Stimulated activated CD8-positive, alpha-beta memory T cell treated with anti-CD3 and anti-CD28 coated beads, Interleukin-2, amount 100 ng/mL, for 48 hours (primary cell): ENCODE results near the gene GNB1L.

Experiments used
- DNase-seq, 2 donors: peaks; one replicate each; pipeline ENCODE4 v3.0.0-alpha.2; 2020; ENCODE audit warnings: low read depth in 2 of 2

GNB1L gene

DNA sequence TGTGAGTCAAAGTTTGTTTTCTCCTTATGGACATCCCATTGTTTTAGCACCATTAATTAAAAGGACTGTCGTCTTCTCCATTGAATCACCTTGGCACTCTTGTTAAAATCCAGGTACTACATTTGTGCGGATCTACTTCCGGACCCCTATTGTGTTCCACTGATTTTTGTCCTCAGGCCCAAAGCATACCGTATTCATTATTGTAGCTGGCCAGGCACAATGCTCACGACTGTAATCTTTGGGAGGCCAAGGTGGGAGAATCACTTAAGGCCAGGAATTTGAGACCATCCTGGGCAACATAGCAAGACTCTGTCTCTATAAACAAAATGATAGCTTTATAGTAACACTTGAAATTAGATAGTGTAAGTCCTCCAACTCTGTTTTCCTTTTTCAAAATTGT is 8.9 kb upstream of the GNB1L start:
- DNase-seq = no peak

DNA sequence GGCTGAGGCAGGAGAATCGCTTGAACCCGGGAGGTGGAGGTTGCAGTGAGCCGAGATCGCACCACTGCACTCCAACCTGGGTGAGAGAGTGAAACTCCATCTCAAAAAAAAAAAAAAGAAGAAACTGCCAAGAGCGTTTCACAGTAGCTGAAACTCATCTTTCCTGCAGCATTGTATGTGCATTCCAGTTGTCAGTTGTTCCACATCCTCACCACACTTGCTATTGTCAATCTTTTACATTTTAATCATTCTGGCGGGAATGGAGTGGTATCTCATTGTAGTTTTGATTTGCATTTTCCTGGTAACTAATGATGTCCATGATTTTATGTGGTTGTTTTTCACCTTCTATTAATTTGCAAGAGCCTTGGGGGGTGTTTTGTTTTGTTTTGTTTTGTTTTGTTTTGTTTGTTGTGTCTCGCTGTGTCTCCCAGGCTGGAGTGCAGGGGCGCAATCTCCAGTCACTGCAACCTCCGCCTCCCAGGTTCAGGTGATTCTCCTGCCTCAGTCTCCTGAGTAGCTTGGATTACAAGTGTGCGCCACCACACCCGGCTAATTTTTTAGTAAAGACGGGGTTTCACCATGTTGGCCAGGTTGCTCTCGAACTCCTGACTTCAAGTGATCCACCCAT is 8.1 kb upstream of the GNB1L start:
- DNase-seq = no peak

DNA sequence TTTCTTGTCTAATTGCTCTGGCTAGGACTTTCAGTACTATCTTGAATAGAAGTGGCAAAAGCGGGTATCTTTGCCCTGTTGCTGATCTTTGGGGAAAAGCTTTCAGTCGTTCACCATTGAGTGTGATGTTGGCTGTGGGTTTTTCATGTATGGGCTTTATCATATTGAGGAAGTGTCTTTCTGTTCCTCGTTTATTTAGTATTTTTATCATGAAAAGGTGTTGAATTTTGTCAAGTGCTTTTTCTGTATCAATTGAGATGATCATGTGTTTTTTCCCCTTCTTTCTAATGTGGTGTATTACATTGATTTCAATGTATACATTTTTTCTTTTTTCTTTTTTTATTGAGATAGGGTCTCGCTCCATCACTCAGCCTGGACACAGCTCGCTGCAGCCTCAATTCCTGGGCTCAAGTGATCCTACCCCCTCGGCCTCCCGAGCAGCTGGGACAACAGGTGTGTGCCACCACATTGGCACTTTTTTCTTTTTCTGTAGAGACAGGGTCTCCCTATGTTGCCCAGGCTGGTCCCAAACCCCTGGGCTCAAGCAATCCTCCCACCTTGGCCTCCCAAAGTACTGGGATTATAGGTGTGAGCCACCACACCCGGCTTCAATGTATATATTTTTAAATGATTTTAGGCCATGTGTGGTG is 5.3 kb upstream of the GNB1L start:
- DNase-seq = no peak

DNA sequence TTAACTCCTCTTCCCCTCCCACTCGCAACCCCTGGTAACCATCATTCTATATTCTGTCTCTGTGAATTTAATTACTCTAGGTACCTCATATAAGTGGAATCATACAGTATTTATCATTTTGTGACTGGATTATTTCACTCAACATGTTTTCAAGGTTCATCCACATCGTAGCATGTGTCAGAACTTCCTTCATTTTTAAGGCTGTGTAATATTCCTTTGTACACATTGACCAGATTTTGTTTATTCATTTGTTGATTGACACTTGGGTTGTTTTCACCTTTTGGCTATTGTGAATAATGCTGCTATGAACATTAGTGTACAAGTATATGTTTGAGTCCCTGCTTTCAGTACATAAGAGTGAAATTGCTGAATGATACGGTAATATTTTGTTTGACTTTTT is 2.7 kb upstream of the GNB1L start:
- no peak for DNase-seq

DNA sequence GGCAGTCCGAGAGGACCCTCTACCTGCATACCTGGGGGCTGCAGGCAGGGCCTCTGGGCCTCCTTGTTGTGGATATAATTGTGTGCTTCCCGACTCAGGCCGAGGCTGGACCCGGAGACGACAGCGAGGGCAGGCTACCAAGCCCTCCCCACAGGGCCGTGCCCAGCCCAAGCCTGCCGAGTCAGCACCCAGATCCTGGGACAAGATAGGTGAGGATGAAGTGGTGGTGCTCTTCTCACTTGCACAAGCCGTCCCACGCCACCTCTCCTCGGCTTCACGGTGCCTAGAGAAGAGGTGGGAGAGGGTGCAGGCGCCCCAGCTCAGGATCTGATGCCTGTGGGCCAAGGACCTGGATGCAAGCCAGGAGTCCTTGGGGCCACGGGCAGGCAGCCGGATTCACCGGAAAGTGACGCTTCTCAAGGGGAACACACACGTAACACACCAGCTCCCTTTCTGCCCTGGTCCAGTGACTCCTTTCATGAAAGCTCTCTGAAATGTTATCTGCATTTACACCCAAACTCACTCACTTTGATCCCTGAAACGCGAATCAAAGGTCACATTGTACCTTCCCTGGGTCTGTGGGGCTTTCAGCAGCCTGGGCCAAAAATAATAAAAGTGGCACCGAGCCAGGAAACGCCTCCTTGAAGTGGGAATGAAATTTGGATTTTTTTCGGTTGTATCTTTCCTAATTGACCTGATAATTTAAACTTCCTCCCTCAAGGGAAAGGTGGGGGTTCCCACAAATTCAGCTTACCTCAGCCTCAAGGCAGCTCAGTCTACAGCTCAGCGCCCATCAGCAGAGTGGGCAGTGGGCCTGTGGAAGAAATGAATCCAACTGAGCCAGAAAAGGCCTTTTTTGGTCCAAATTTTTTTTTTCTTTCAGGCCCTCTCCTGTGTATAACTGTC is 1.1 kb upstream of the GNB1L start:
- DNase-seq = peak; percentile 38 to 57

DNA sequence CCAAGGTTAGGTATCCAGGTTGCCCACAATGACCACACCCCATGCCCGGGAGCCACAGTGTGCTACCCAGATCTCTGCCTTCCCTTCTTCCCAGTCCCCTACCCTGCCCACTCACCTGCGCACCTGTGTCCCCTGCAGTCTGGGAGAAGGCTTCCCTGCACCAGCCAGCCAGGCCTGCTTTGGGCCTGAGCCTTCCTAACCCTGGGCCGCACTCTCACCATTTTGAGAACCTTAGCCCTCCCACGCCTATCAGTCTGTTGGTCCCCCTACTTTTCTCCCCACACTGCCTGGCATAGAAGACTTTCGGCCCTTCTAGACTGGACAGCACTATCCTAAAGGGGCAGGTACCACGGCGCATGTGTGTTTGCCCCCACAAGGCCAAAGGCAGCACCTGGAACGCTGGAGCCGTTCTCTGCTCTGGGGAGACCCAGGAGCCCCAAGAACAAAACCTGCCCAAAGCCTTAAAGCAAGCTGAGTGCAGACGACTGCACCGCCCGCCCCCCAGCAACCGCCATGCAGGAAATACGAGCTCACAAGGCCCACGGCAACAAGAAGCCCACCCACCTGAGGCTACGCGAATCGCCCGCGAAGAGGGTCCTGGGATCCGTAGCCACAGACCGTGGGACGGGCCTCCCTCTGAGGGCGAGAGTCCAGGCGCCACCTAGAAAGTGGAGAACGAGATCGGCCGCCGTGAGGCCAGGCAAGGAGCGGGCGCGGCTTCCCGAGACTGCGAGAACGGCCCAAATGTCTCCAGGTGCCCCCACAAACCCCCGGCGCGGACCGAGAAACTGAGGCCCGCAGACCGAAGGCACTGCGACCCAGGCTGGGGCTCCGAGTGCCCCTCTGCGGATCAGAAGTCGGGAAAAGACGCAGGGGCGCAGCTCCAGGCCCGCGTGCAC is 546 bp downstream of the GNB1L start:
- no peak for DNase-seq

DNA sequence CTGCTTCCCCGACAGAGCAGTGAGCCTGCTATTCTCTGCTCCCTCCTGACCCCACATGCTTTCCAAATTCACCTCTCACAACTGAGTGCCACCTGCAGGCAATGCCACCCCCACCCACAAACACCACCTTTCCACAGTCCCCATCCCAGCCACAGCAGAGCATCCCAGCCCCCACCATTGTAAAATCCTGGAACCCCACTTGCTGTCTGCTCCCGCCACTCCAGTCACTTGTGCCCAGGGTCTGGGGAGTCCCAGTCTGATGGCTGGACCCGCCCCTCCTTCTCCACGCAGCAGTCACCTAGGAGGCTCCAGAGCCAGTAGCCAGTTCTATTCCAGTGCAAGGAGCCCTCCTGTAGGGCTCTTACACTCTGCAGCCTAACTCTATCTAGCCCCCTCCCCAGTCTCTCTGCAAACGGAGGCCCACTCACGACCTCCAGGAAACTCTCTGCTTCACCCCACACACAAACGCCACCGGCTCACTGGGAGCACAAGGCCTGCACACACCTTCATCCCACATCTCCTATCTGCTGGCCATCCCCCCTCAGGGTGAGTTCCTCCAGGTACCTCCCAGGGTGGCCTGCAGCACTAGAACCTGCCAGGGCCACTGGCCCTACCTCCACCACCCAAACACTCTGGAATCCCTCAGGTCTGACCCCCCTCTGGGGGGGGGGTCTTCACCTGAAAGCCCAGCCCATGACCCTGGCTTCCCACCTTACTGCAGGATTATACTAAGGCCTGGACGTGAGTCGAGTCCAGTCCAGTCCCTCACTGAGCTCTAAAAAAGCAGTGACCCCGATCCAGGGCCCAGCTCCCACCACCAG is 1.4 kb downstream of the GNB1L start:
- DNase-seq = no peak

DNA sequence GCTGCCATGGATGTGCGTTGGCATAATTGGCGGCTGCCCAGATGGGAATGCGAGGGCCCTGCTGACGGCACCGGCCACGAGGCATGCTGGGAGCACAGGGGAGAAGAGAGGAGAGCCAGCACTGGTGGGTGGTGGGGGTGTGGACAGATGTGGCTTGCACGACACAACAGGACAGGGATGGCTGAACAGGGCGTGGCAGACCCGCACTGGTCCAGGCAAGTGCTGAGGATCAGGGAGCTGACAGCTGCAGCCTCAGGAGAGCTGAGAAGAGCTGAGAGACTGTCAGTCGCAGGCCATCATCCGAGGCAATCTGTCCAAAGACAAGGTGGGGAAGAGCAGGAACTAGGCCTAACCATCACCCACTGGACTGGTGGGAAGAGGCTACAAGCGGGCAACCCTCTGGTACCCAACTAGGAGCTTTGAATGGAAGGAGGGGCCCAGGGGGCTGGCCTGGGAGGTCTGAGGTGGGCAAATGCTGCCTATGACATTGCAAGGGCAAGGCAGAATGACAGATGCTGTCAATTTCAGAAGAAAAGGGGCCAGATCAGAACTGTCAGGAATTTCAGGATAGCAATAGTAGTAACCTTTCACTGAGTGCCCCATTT is 2.4 kb downstream of the GNB1L start:
- DNase-seq = no peak

DNA sequence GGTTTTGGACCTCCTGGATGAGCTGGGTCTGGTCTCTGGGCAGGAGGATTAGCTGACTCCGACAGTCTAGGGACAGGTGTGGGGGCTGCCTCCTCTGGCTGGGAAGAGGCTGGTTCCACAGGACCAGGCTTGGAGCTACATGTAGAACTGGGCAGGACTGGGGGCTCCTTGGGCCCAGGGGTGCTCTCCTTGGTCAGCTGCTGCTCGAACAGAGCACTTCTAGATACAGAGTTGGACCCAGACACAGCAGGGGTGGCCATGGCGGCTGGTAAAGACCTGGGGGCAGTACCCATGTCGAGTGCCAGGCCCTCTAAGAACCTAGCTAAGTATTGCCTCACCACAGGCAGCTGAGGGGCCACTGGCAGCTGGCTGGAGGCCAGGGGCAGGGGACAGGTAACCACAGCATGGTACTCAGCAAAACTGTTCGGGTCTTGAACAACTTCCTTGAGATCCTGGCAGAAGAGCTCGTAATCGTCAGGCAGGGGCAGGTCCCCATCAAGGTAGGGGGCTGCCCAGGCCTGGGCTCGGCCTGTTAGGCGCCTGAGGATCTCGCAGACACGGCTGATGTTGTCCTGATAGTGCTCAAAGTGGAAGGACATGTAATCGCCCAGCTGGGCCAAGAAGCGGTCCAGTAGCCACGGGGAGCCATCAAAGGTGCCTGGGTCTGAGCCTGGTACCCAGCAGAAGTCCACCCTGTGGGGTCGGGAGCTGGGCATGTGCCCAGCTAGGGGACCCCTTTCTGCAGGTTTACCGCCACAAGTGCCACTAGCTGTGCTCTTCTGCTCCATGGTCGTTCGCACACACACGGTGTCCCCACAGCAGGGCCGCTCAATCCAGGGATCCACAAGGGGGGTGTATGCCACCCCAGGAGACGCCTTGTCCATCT is 3.1 kb downstream of the GNB1L start:
- DNase-seq = no peak

DNA sequence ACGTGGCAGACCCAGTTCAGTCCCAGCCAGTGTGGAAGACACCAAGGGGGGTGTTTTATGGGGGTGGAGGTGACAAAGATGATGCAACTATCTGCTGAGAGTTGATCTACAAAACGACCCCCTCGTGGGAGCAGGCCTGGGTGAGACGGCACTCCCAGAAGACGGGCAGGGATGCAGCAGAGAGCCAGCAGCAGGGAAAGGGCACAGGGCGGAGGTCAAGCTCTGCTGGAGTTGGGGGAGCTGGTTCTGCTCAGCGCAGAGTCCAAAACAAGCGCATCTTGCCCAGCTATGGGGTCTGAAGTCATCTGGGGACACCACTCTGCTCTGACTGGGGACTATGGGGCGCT is 3.9 kb downstream of the GNB1L start:
- DNase-seq = no peak

DNA sequence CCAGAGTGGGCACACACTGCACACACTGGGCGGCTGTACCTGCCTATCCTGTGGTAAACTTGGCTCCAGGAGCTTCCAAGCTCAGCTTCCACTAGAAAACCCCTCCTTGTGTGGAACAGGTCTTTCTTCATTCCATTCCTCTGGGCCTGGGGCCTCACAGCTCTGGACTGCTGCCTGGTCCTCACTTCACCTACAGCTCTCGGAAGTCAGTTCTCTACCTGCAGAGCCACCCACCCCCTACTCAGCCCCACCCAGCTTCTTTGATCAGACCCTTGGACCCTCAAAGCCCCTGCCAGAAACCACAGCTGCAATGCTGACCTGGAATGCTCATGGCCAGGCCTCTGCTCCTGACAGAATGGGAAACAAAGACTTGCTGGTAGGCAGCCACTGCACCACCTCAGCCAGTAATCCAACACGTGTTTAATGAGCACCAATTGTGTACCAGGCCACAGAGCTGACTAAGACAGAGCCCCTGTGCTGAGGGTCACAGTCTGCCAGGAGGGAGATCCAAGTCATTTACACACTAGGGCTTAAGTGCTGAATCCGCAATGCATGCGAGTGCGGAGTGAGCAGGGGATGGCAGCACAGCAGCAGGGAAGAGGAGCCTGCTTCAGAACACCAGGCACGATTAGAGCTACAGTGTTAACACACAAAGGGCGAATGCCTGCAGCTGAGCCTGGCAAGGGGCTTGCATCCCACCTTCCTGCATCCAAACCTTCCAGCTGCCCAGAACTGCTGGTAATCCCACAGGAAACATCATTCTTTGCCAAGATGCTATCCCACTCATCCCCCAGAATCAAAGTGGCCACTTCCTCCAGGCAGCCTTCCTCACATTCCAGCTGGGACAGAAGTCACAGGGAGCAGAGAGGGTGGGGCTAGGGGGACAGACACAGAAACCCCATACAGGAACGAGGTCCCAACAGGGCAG is 4.6 kb downstream of the GNB1L start:
- no peak for DNase-seq

DNA sequence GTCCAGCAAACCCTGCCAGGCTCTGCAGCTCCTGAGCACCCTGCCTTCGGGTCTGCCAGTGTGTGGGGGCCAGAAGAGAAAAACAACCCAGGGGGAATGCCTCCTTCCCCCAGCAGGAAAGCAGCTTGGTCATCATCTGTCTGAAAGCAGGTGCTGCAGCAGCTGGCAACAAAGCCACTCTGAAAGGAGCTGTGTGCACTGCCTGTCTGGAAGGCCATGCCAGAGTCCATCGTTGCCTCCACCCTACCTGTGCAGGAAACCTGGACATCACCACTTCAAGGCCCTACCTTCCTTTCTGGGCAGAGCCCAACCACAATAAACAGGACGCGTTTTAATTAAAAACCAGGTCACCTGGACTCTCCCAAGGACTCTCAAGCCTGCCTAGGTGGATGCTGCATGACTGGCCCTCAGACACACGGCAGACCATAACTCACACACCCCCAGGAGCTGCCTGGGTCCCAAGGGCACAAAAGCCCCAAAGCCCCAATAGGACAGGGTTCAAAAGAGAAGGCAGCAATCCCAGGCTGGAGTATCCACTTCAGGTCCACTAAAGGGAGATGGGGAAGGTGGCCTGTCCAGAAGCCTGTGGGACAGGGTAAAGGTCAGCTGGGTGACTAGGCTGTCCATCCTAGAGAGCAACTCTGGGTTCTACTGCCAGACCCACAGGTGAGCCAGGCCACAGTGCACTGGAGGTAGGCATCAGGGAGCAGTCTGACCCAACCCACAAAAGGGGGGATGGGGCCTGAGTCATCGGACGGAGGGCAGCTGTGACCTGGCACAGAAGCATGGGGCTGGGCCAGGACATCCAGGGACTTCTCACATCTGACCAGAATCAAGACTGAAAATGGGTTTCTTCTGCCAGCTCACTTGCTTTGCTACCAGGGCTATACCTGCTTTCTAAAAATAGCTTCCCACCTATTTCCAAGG is 6.1 kb downstream of the GNB1L start:
- no peak for DNase-seq

DNA sequence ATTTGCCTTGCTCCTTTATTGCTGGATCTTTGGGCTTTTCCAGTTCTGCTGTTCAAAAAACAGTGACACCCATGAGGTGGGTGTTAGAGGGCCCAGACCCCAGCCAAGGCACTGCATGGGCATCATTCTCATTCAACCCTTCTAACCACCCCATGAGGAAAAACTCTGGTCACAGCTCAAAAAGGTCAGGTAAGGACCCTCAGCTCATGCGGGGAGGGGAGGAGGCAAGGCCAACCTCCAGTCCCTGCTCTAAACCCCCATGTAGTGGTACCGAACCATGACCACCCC is 7.4 kb downstream of the GNB1L start:
- DNase-seq = no peak

DNA sequence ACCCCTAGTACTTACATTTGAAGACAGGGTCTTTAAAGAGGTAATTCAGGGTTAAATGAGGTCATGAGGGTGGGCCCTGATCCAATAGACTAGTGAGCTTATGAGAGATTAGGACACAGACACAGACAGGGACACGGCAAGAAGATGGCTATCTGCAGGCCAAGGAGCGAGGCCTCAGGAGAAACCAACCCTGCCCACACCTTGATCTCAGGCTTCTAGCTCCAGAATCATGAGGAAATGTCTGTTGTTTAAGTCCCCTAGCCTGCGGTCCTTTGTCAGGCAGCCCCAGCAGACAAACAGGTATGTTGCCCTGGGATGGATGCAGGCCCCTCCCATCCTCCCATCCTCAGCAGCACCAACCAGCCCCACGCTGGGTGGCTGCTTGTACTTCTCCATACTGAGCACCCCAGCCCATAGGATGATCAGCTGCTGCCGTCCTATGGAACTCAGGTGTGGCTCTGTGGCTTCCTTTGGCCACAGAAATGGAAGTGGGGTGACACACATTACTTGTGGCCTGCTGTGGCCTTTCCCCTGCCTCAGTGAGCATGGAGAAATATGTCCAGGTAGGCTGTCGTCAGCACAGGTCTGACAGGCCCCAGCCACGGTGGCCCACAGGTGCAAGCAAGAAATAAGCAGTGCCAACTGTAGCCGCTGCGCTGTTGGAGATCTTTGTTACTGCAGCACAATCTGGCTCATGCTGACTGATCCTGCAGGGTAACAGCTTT is 7.9 kb downstream of the GNB1L start:
- no peak for DNase-seq

DNA sequence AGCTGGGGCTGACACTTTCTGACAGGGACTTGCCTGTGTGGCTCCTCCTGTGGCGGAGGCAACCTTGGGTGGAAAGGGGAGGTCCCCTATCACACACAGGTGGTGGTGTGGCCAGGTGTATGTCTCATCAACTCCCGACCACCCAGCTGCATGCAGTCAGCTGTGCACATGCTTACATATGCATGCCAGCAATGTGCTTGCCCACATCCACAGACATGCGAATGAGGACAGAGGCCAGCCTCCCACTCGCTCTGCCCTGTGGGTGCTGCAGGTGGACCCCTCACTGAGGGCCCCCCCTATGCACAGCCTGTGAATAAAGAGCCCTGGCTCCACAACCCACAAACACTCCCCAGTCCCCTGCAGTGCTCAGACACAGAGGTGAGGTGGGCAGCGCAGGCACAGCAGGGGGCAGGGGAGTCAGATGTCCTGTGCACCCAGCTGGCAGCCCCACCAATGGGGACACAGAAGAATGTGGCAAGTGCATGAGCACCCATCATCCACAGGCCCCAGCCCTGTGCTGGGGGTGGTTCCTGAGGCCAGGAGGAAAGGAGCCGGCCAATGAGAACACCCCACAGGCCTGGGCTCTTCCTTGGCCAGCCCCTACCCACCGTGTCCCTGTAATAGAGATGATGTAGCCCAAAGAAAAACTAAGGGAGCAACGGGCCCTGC is 9.5 kb downstream of the GNB1L start:
- no peak for DNase-seq

DNA sequence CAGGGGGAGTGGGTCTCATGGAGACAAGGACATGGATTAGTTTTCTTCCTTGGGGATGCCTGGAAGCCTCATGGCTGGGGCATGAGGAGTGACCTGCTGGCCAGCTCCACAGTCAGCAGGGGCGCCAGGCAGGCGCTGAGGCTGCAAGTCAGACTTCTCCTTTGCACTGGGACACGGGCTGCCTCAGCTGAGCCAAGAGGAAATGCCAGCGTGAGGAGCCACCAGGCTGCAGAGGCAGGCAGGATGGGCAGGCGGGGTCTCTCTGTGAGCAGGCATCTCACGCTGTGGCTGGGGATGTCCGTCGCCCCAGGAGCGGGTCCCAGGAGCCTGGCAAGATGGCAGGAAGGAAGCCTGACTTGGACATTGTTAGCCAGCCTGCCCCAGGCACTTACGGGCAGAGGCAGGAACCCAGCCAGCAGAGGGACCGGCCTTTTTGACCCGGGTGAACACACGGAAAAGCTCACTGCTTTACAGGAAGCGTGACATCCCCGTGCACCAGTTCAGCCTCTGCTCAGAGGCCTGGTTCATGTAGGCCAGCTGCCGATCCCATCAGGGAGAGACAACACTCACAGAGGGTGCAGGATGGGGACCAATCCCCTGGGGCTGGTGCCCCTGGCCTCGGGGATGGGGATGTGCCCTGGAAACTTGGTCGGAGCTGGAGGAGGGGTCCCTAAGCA is 10.2 kb downstream of the GNB1L start:
- DNase-seq = no peak
